Heart left ventricle (tissue), 16 donors: Measurements from ENCODE around the gene TSPAN15. TPM values are rescaled to one million over a fixed set of nuclear protein-coding genes. Genes with fewer than 3 reads are reported as not detected.

Experiments
- ATAC-seq, 4 donors: fragments of 200-7000 bp; cut with Tn5 transposase; one replicate each; pipeline ENCODE4 v1.9.1; 2020 to 2022; ENCODE audit warnings: moderate library complexity in 4 of 4, mild to moderate bottlenecking in 3 of 4, moderate number of reproducible peaks in 1 of 4
- DNase-seq, 5 donors: peaks; one replicate each; pipeline ENCODE4 v3.0.0-alpha.2; 2020
- H3K27ac ChIP-seq, 12 donors: fragments of 200-600 bp; sonication (generic) in 4 of 12; one replicate each; pipeline versions ENCODE4 v1.5.0 to v1.8.0; 2016 to 2022; ENCODE audit warnings: mild to moderate bottlenecking in 2 of 12
- H3K27me3 ChIP-seq, 9 donors: fragments of 200-600 bp; sonication (generic) in 2 of 9; one replicate each; pipeline versions ENCODE4 v1.5.1 to v1.8.0; 2016 to 2022; ENCODE audit warnings: mild to moderate bottlenecking in 3 of 9
- H3K36me3 ChIP-seq, 9 donors: fragments of 200-600 bp; sonication (generic) in 2 of 9; one replicate each; pipeline versions ENCODE4 v1.5.0 to v1.8.0; 2018 to 2022; ENCODE audit warnings: mild to moderate bottlenecking in 2 of 9
- H3K4me1 ChIP-seq, 12 donors: fragments of 200-600 bp; sonication (generic) in 4 of 12; one replicate each; pipeline versions ENCODE4 v1.5.0 to v1.8.0; 2016 to 2022; ENCODE audit warnings: mild to moderate bottlenecking in 3 of 12
- H3K4me3 ChIP-seq, 12 donors: fragments of 200-600 bp; sonication (generic) in 4 of 12; one replicate each; pipeline versions ENCODE4 v1.5.0 to v1.8.0; 2017 to 2022; ENCODE audit warnings: mild to moderate bottlenecking in 9 of 12, moderate library complexity in 4 of 12
- H3K9me3 ChIP-seq, 12 donors: fragments of 200-600 bp; sonication (generic) in 4 of 12; one replicate each; pipeline versions ENCODE4 v1.5.0 to v1.8.0; 2016 to 2022; ENCODE audit warnings: mild to moderate bottlenecking in 1 of 12
- CTCF ChIP-seq, 12 donors: fragments of 200-600 bp; sonication (generic) in 4 of 12; IDR thresholded peaks; one replicate each; pipeline versions ENCODE4 v1.5.0 to v1.8.0; 2018 to 2022; ENCODE audit warnings: antibody characterized with exemption in 12 of 12, mild to moderate bottlenecking in 5 of 12
- POLR2A ChIP-seq, 2 donors: fragments of 450-650 bp; IDR thresholded peaks; one replicate each; pipeline ENCODE4 v1.6.1; 2017; ENCODE audit warnings: antibody characterized with exemption in 2 of 2, mild to moderate bottlenecking in 2 of 2, moderate library complexity in 2 of 2
- WGBS, 4 donors: extraction: QIAGEN DNeasy Blood & Tissue Kit in 2 of 4; methylation state at CpG; one replicate each; pipeline versions ENCODE4 v1.1.5 to v1.1.7; 2013 to 2018; 5-methylcytosine and 5-hydroxymethylcytosine counted together
- intact Hi-C, 10 donors: fragments of 100-400 bp; cut with DNase I; formaldehyde crosslinking; loops; one replicate each; pipeline versions ENCODE4 v1.11.1 to v1.14.2; 2022
- polyA plus RNA-seq, 2 donors: library from polyadenylated mRNA; stranded (reverse); fragments of 200-250 nt; gene quantifications; one replicate each; pipeline ENCODE4 v1.2.3, GENCODE V29; 2013
- total RNA-seq, 9 donors: library from RNA; depleted of rRNA in 2 of 9; stranded (reverse); fragments of >200 nt in 2 of 9; fragmentation: NEBNext Ultra II Directional in 3 of 9; extraction: Animal tissue kit (Norgen Biotek cat#: 25700) in 3 of 9; gene quantifications; one replicate each; pipeline versions ENCODE4 v1.1.0 to v1.2.4, GENCODE V29; 2016 to 2023
- donor health status: ischemic (EF 13 %, LVEDD 7.1; RV severe dilation, severe dysfunction).
- donor health status: healthy with polysubstance abuse.
- donor health status: DM: no; HTN: yes; CAD: no.
- donor health status: DM: no; HTN: no; CAD: no.
- donor health status: ischemic (EF 25% LVEDD 6.9; RV normal size, moderate dysfunction).
- donor health status: ischemic (EF 25% LVEDD 5.7; RV mildly dilated, moderate dysfunction).
- donor health status: healthy.
- donor health status: DM: yes; HTN: yes; CAD: no.
- donor health status: ischemic (EF 35%, LVEDD 5.7; RV mildly dilated, moderate dysfunction).
- donor health status: nonischemic (EF 11% LVEDD 7.7; RV severe dilation, severe dysfunction).
- donor health status: DM: yes; HTN: yes; CAD: no.
- donor health status: PGD.
- donor health status: ischemic (EF 29% LVEDD 5.4; RV normal size, mild dysfunction).
- donor health status: nonischemic (EF 23%, LVEDD 6.1; RV moderate dilation, normal function).

The TSPAN15 gene
- total and polyA plus RNA-seq, 11 donors: 4.5 to 20.2 (median 11.1) TPM

- no peak overlapping the region for H3K4me3 ChIP-seq
- no peak for DNase-seq
- ATAC-seq: no peak
- H3K27ac ChIP-seq: peak overlapping the region in 1 of 12 donors; percentile 74
- intact Hi-C loops: loop anchor here in 8 of 10 donors (2.0 to 10.0 kb wide), 5 partner anchors 81 to 217 kb away; partner anchors contain the start of gene FAM241B (in 3 of the 8)
- 69 to 86% (median 77%) methylated on average over 5 of the region's 5 CpGs for WGBS, 4 donors
- no peaks in the 10 kb centered on the region for H3K27me3 ChIP-seq
- no peaks in the 10 kb centered on the region for H3K36me3 ChIP-seq
- no peaks in the 10 kb centered on the region for H3K9me3 ChIP-seq
- peaks cover 0 to 19% (median 0%) of the 10 kb centered on the region in 12 donors for H3K4me1 ChIP-seq
- TF ChIP-seq POLR2A (IDR thresholded peaks at IDR 0.05) (no peak), CTCF (IDR thresholded peaks at IDR 0.05) (no peak)
Observed at GRCh38 chr10:69425511-69426298, 25.6 kb upstream of the TSPAN15 start.

- DNase-seq (no peak), ATAC-seq (peak in 1 of 4 donors; percentile 8)
- H3K27ac ChIP-seq: peak overlapping the region in 1 of 12 donors; percentile 74
- no peaks in the 10 kb centered on the region for H3K9me3 ChIP-seq
- H3K4me3 ChIP-seq: no peak overlapping the region
- no peaks in the 10 kb centered on the region for H3K27me3 ChIP-seq
- no peaks in the 10 kb centered on the region for H3K36me3 ChIP-seq
- 69 to 81% (median 79%) methylated on average over 4 of the region's 4 CpGs for WGBS, 4 donors
- no peak for TF ChIP-seq CTCF (IDR thresholded peaks at IDR 0.05)
- TF ChIP-seq POLR2A (IDR thresholded peaks at IDR 0.05): no peak
- peaks cover 0 to 19% (median 0%) of the 10 kb centered on the region in 12 donors for H3K4me1 ChIP-seq
- intact Hi-C loops: loop anchor here in 8 of 10 donors (2.0 to 10.0 kb wide), 5 partner anchors 80 to 216 kb away; partner anchors contain the start of gene FAM241B (in 3 of the 8)
Observed at GRCh38 chr10:69426376-69426727, 24.9 kb upstream of the TSPAN15 start.

GRCh38 chr10:69428165-69428564 is 23.1 kb upstream of the TSPAN15 start:
- peaks cover 0 to 10% (median 0%) of the 10 kb centered on the region in 12 donors for H3K4me1 ChIP-seq
- H3K36me3 ChIP-seq: no peaks in the 10 kb centered on the region
- no peak for ATAC-seq
- WGBS, 4 donors: 71 to 84% (median 78%) methylated on average over 8 of the region's 8 CpGs
- intact Hi-C loops: loop anchor here in 8 of 10 donors (2.0 to 10.0 kb wide), 5 partner anchors 79 to 214 kb away; partner anchors contain the start of gene FAM241B (in 3 of the 8)
- no peaks in the 10 kb centered on the region for H3K27me3 ChIP-seq
- no peak overlapping the region for H3K27ac ChIP-seq
- no peak for DNase-seq
- no peak overlapping the region for H3K4me3 ChIP-seq
- TF ChIP-seq CTCF (IDR thresholded peaks at IDR 0.05): no peak
- TF ChIP-seq POLR2A (IDR thresholded peaks at IDR 0.05): no peak
- H3K9me3 ChIP-seq: no peaks in the 10 kb centered on the region

GRCh38 chr10:69434169-69434568 is 17.1 kb upstream of the TSPAN15 start:
- Histone ChIP-seq H3K27me3 (no peaks in the 10 kb centered on the region), H3K9me3 (no peaks in the 10 kb centered on the region), H3K4me3 (no peak overlapping the region), H3K4me1 (peaks cover 0 to 15% (median 8%) of the 10 kb centered on the region in 12 donors), H3K27ac (no peak overlapping the region), H3K36me3 (no peaks in the 10 kb centered on the region)
- DNase-seq (no peak), ATAC-seq (no peak)
- TF ChIP-seq CTCF (IDR thresholded peaks at IDR 0.05) (no peak), POLR2A (IDR thresholded peaks at IDR 0.05) (no peak)
- 70 to 84% (median 78%) methylated on average over 2 of the region's 2 CpGs for WGBS, 4 donors
- intact Hi-C loops: no loop called here
